Measurements from ENCODE around the gene BRD3.
"Not testable (repeated sequence)": the region's sequence is repeated elsewhere in the genome, so short reads cannot be mapped to it uniquely, and the experiment has no call there.

BRD3 gene

GRCh38 chr9:133990366-133991213 lies 77.2 kb downstream of the BRD3 start:
- DNase-seq, result no peak

GRCh38 chr9:133989625-133990365 lies 78.0 kb downstream of the BRD3 start:
- DNase-seq, result no peak

- DNase-seq, result not testable (repeated sequence)
These were observed 79.1 kb downstream of the BRD3 start for GRCh38 chr9:133988771-133989170.

DNA sequence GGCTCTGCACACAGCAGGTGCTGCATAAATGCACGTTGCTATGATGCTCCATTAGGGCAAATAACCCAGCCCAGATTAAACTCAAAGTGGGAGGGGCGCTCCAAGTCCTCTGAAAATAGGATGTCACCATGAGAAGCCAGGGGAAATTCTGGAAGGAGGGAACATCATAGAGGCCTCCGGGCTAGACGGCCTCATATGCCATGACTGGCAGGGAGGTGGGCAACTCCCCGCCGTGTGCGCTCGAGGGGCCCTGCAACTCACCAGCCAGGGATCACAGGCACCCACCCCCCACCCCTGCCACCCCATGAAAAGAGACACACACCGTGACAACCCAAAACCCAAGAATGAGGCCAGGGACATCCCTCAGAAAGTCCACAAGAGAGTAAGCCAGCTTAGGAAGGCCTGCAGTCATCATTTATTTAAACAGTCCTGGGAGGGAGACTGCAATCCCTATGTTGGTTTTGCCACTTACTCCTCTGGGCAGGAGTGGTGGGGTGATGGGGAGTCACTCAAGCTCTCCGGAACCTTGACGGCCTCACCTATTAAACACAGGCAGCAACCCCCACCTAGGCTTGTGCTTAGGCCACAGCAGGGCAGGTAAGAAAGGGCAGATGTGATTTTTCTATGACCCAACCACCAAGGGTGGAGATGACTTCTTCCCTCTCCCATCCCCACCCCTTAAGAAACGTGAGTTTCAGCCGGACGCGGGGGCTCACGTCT lies 79.7 kb downstream of the BRD3 start:
- DNase-seq, result no peak

DNA sequence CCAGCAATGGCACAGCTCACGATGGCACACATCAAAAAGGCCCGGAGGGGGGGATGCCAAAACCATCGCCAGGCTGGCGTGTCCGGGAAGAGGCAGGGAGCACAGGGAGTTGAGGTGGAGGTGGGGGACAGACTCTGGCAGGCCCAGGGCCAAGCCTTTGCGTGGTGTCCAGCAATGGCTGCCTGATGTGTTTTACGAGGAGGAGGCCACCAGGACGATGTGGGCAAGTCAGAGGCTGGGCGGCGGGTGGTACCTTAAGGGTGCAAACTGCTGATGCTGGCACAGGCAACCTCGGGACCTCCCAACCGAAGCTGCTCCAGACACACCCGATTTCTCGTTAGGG lies 80.4 kb downstream of the BRD3 start:
- DNase-seq, result no peak

DNA sequence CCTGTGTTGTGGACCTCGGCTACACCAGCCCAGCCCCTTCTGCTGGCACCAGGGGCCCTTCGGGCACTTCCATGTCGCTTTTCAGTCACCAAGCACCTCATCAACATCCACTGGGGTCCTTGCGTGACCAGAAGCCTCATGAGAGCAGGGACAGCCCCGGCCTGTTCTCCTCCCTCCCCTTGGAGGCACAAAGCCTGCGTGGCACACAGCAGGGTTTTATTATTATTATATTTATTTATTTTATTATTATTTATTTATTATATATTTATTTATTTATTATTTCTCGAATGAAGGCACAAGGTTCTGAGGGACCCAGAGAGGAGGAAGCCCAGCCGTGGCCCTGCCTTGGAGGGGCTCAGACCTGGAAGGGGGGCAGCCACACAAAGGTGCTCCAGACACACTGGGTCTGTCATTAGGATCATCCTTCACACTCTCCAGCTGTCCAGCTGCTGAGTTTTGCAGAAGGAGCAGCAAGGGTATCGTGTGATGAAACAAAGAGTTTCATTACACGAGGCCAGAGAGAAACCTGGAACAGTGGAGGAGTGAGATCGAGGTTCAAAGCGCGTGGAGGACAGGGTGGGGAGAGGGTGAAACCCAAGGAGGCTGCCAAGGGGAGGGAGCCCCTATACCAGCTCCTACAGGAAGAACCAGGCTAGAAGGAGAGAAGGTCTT lies 80.9 kb downstream of the BRD3 start:
- DNase-seq, result no peak

- DNase-seq, result no peak
These were observed 81.8 kb downstream of the BRD3 start for GRCh38 chr9:133986061-133986460.

GRCh38 chr9:133982971-133983720 lies 84.7 kb downstream of the BRD3 start:
- DNase-seq, result no peak

DNA sequence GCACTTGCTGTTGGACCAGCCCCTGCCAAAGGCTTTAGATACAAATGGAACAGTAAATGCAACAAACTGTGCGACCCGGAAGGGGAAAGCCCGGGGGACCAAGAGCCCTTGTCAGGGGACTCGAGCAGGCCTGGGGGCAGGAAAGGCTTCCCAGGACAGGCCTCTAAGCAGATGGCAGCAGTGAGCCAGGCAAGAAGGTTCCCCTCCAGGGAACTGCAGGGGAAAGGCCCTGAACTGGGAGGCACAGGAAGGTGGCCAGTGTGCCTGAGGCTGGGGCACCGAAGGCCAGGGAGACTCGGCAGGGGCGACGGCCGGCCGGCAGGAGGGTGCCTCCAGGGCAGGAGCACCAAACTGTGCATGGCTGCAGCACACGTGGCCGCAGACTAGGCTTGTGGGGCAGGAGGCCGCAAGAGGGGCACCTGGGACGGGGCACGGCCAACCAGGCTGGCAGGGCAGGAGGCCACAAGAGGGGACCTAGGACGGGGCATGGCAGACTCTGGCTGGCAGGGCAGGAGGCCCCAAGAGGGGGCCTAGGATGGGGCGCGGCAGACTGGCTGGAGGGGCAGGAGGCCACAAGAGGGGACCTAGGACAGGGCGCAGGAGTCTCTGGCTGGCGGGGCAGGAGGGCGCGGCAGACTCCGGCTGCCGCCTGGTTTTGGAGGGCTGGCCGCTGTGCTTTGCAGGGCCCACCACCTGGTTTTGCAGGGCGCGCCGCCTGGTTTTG lies 85.7 kb downstream of the BRD3 start:
- no peak for DNase-seq

- DNase-seq, result no peak
These were observed 86.3 kb downstream of the BRD3 start for GRCh38 chr9:133981589-133981957.

DNA sequence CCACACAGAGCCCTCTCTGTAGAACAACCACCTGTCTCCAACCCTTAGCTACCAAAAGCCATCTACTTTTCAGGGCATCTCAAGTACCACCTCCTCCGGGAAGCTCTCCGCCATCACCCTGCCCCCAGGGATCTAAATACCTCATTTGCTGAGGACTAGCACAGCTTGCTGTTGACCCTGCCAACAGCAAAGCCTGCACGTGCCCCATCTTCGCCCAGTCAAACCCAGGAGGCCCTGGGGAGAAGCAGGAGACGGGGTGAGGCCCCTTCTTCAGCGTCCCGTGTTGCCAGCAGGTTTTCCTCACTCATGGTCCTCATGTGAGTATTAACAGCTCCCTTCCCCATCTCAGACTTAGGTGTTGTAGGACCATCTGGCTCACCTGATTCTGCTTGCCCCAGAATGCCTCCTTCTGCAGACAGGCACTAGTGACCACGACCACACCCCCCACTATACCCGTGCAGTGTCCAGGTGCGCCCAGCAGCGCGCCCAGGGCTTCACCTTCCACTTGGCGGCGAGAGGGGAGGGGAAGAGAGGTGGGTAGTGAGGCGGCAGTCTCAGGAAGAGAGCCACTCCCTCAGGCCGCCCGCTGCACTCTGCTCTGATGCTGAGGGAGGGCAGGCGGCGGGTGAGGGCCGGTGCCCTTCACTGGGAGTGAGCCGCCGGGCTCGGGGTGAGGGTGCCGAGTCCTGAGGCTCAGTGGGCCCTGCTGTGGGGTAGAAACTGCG lies 86.8 kb downstream of the BRD3 start:
- no peak for DNase-seq

Measured in activated CD8-positive, alpha-beta memory T cell treated with anti-CD3 and anti-CD28 coated beads for 24 hours (primary cell).